OCI-LY7 (cell line): Measurements from ENCODE around the gene SSBP2. TPM values are rescaled to one million over a fixed set of nuclear protein-coding genes. Genes with fewer than 3 reads are reported as not detected.

Experiments
- BruUV-seq: library from RNA; stranded (reverse); fragments of 400-500 nt; replicated peaks from 2 replicates; lab custom pipeline; 2021; lab: Mats Ljungman, UMichigan
- CTCF ChIA-PET: fragments of 300-600 bp; sonication (Branson Sonifier 250); formaldehyde crosslinking; loops from one replicate; lab custom pipeline; 2022; ENCODE audit warnings: antibody characterized with exemption; ENCODE audit not compliant: unreplicated experiment; lab: Charles Lee
- POLR2A ChIA-PET: fragments of 300-600 bp; sonication (Branson Sonifier 250); formaldehyde crosslinking; loops from one replicate; lab custom pipeline; 2022; ENCODE audit warnings: antibody characterized with exemption; lab: Charles Lee
- DNase-seq: peaks from one replicate; pipeline ENCODE4 v3.0.0-alpha.2; 2015; ENCODE audit warnings: low spot score
- H2AFZ ChIP-seq: fragments of 200-600 bp; sonication (generic), shearing (Covaris generic); 2 replicates; pipeline ENCODE4 v1.6.1; 2014; ENCODE audit warnings: mild to moderate bottlenecking, antibody characterized with exemption, low read length, moderate library complexity
- H3K27ac ChIP-seq: fragments of 200-600 bp; sonication (generic); 2 replicates; pipeline ENCODE4 v1.5.1; 2014; ENCODE audit warnings: mixed run types, low read depth, mild to moderate bottlenecking, moderate library complexity, low read length, inconsistent platforms; ENCODE audit not compliant: poor library complexity, severe bottlenecking
- H3K36me3 ChIP-seq: fragments of 200-600 bp; sonication (generic); 2 replicates; pipeline ENCODE4 v1.6.1; 2014; ENCODE audit warnings: mild to moderate bottlenecking, antibody characterized with exemption, low read length, moderate library complexity, mixed read lengths; ENCODE audit not compliant: insufficient read depth
- H3K4me1 ChIP-seq: fragments of 200-600 bp; sonication (generic); 2 replicates; pipeline ENCODE4 v1.5.1; 2014; ENCODE audit warnings: mild to moderate bottlenecking, low read length; ENCODE audit not compliant: insufficient read depth, poor library complexity, severe bottlenecking
- H3K4me2 ChIP-seq: fragments of 200-600 bp; sonication (generic); 2 replicates; pipeline ENCODE4 v1.6.1; 2014; ENCODE audit warnings: mild to moderate bottlenecking, low read length
- H3K4me3 ChIP-seq: fragments of 200-600 bp; sonication (generic); 2 replicates; pipeline ENCODE4 v1.5.1; 2014; ENCODE audit warnings: mild to moderate bottlenecking, low read depth, low read length; ENCODE audit not compliant: poor library complexity, severe bottlenecking
- H3K79me2 ChIP-seq: fragments of 200-600 bp; sonication (generic); 2 replicates; pipeline ENCODE4 v1.6.1; 2016; ENCODE audit warnings: low read depth, mild to moderate bottlenecking, low read length, moderate library complexity, mixed read lengths; ENCODE audit not compliant: insufficient read depth
- H3K9me2 ChIP-seq: fragments of 200-600 bp; sonication (generic); 2 replicates; pipeline ENCODE4 v1.6.1; 2016; ENCODE audit warnings: mild to moderate bottlenecking, low read length, mixed read lengths; ENCODE audit not compliant: insufficient read depth
- H3K9me3 ChIP-seq: fragments of 200-600 bp; sonication (generic); 2 replicates; pipeline ENCODE4 v1.6.1; 2014; ENCODE audit warnings: mild to moderate bottlenecking, mixed run types, low read length, mixed read lengths
- H4K20me1 ChIP-seq: fragments of 200-600 bp; sonication (generic); 2 replicates; pipeline ENCODE4 v1.6.1; 2014; ENCODE audit warnings: mild to moderate bottlenecking, antibody characterized with exemption, low read length, moderate library complexity, mixed read lengths; ENCODE audit not compliant: insufficient read depth
- CTCF ChIP-seq: fragments of 200-600 bp; sonication (generic); conservative IDR thresholded peaks from 2 replicates; pipeline ENCODE4 v1.5.1; 2014; ENCODE audit warnings: mild to moderate bottlenecking, antibody characterized with exemption, low read length, moderate library complexity, mixed read lengths
- EZH2phosphoT487 ChIP-seq: fragments of 200-600 bp; sonication (generic); IDR thresholded peaks from 2 replicates; pipeline ENCODE4 v1.6.1; 2018; ENCODE audit warnings: low read depth, borderline replicate concordance, mild to moderate bottlenecking, mixed run types, antibody characterized with exemption, low read length, moderate library complexity, mixed read lengths
- intact Hi-C: fragments of 100-400 bp; cut with micrococcal nuclease; formaldehyde crosslinking; loops from one replicate; pipeline ENCODE4 v1.10.0; 2022; ENCODE audit not compliant: unreplicated experiment
- total RNA-seq, 2 experiments: library from RNA; depleted of rRNA in 1 of 2; stranded (reverse); fragments of >200 nt in 1 of 2; shearing (Covaris generic) in 1 of 2; gene quantifications; 2 replicates each; pipeline ENCODE4 v1.2.3, GENCODE V29; 2014 to 2022

Gene SSBP2
- total RNA-seq, 2 experiments from 2014 or later = 140 to 172 TPM

- Histone ChIP-seq H2AFZ (no peak overlapping the region), H3K79me2 (no peaks in the 10 kb centered on the region), H3K9me2 (no peaks in the 10 kb centered on the region), H3K4me2 (no peak overlapping the region), H3K36me3 (no peaks in the 10 kb centered on the region), H3K4me3 (no peak overlapping the region), H3K9me3 (no peaks in the 10 kb centered on the region), H4K20me1 (no peaks in the 10 kb centered on the region), H3K4me1 (no peaks in the 10 kb centered on the region), H3K27ac (no peak overlapping the region)
- ChIA-PET CTCF (no interaction called here), POLR2A (no interaction called here)
- intact Hi-C loops = no loop called here
- TF ChIP-seq EZH2phosphoT487 = no peak
- DNase-seq = no peak
- BruUV-seq = no TSS peak
These were observed 353.7 kb downstream of the SSBP2 start for GRCh38 chr5:81397176-81397575.

- H3K9me3 ChIP-seq = no peaks in the 10 kb centered on the region
- H3K36me3 ChIP-seq = no peaks in the 10 kb centered on the region
- H3K4me1 ChIP-seq = no peaks in the 10 kb centered on the region
- H3K27ac ChIP-seq = no peak overlapping the region
- intact Hi-C loops = no loop called here
- BruUV-seq = no TSS peak
- no peak for TF ChIP-seq CTCF
- TF ChIP-seq EZH2phosphoT487 = no peak
- CTCF ChIA-PET = no interaction called here
- POLR2A ChIA-PET = interaction anchor here (0.6 to 1.1 kb wide), 4 partner anchors 12 to 876 kb away, joined by 3 to 5 read pairs (median 4); no protein-coding TSS in a partner anchor
- no peak overlapping the region for H3K4me3 ChIP-seq
- no peaks in the 10 kb centered on the region for H4K20me1 ChIP-seq
- DNase-seq = no peak
- H2AFZ ChIP-seq = no peak overlapping the region
- no peaks in the 10 kb centered on the region for H3K79me2 ChIP-seq
- no peaks in the 10 kb centered on the region for H3K9me2 ChIP-seq
- no peak overlapping the region for H3K4me2 ChIP-seq
These were observed 355.6 kb downstream of the SSBP2 start for GRCh38 chr5:81395262-81395661.

- BruUV-seq = no TSS peak
- ChIA-PET POLR2A (interaction anchor here (0.7 kb wide), 1 partner anchor 34 kb away, joined by 3 read pairs; no protein-coding TSS in a partner anchor), CTCF (interaction anchor here (0.6 kb wide), 1 partner anchor 53 kb away, joined by 3 read pairs; no protein-coding TSS in a partner anchor)
- intact Hi-C loops = no loop called here
- H3K9me2 ChIP-seq = no peaks in the 10 kb centered on the region
- H3K4me3 ChIP-seq = no peak within 1 kb of the TSS
- TF ChIP-seq CTCF (no peak), EZH2phosphoT487 (no peak)
- no peaks in the 10 kb centered on the region for H4K20me1 ChIP-seq
- H3K79me2 ChIP-seq = no peaks in the 10 kb centered on the region
- no peaks in the 10 kb centered on the region for H3K36me3 ChIP-seq
- no peaks in the 10 kb centered on the region for H3K9me3 ChIP-seq
- DNase-seq = no peak
- no peaks in the 10 kb centered on the region for H3K4me1 ChIP-seq
- no peak within 1 kb of the TSS for H3K4me2 ChIP-seq
- no peak within 1 kb of the TSS for H3K27ac ChIP-seq
- H2AFZ ChIP-seq = no peak within 1 kb of the TSS
These were observed 356.8 kb downstream of the SSBP2 start, which contains the start of gene ACOT12 for GRCh38 chr5:81393783-81394718. Gene ACOT12, minus strand, starts transcription at chr5:81394134. Its CDS starts 20 bp downstream, at chr5:81394114.
